Panc1 (cell line): ENCODE results near the gene WDR64. TPM values are rescaled to one million over a fixed set of nuclear protein-coding genes. Genes with fewer than 3 reads are reported as not detected.

ENCODE experiments used
- ATAC-seq: fragments of 200-7000 bp; cut with Tn5 transposase; 2 replicates; pipeline ENCODE4 v1.9.1; 2020; ENCODE audit warnings: mild to moderate bottlenecking, moderate library complexity
- BruUV-seq: library from RNA; stranded (reverse); fragments of 400-500 nt; replicated peaks from 2 replicates; lab custom pipeline; 2021; lab: Mats Ljungman, UMichigan
- CTCF ChIA-PET: fragments of 300-600 bp; sonication (Branson Sonifier 250); formaldehyde crosslinking; loops from one replicate; lab custom pipeline; 2022; ENCODE audit warnings: antibody characterized with exemption; lab: Charles Lee
- POLR2A ChIA-PET: fragments of 300-600 bp; sonication (Branson Sonifier 250); formaldehyde crosslinking; loops from one replicate; lab custom pipeline; 2022; ENCODE audit warnings: antibody characterized with exemption; lab: Charles Lee
- DNase-seq: peaks from one replicate; pipeline ENCODE4 v3.0.0-alpha.2; 2010; ENCODE audit warnings: low read depth, low spot score
- H3K27ac ChIP-seq: 2 replicates; pipeline ENCODE4 v1.5.1; 2011; ENCODE audit warnings: mild to moderate bottlenecking, low read length, inconsistent platforms
- H3K27me3 ChIP-seq: fragments of 200-500 bp; sonication (Bioruptor generic); 2 replicates; pipeline ENCODE4 v1.6.0; 2014; ENCODE audit warnings: low read length, inconsistent platforms; ENCODE audit not compliant: control insufficient read depth, insufficient read depth
- H3K36me3 ChIP-seq: fragments of 200-500 bp; sonication (Bioruptor generic); 2 replicates; pipeline ENCODE4 v1.5.1; 2014; ENCODE audit warnings: inconsistent platforms, mild to moderate bottlenecking, low read length, moderate library complexity; ENCODE audit not compliant: control insufficient read depth, insufficient read depth
- H3K4me1 ChIP-seq: 2 replicates; pipeline ENCODE4 v1.5.1; 2011; ENCODE audit warnings: inconsistent platforms, mild to moderate bottlenecking, low read length, moderate library complexity; ENCODE audit not compliant: control insufficient read depth, insufficient read depth
- H3K4me3 ChIP-seq, 2 experiments: 2 replicates each; pipeline ENCODE4 v1.5.1; 2011 to 2012; ENCODE audit warnings: low read depth in 2 of 2, low read length in 2 of 2, mild to moderate bottlenecking in 2 of 2, inconsistent platforms in 1 of 2, moderate library complexity in 1 of 2
- H3K9me3 ChIP-seq: fragments of 200-500 bp; sonication (Bioruptor generic); 2 replicates; pipeline ENCODE4 v1.5.1; 2014; ENCODE audit warnings: low read depth, mild to moderate bottlenecking, inconsistent platforms, low read length, moderate library complexity; ENCODE audit not compliant: control insufficient read depth, insufficient read depth
- CTCF ChIP-seq: fragments of 450-650 bp; IDR thresholded peaks from 2 replicates; pipeline ENCODE4 v1.5.1; 2017; ENCODE audit warnings: mild to moderate bottlenecking
- POLR2AphosphoS5 ChIP-seq: IDR thresholded peaks from 2 replicates; pipeline ENCODE4 v1.6.1; 2012; ENCODE audit warnings: mild to moderate bottlenecking, low read depth, low read length, moderate library complexity
- SIN3A ChIP-seq: IDR thresholded peaks from 2 replicates; pipeline ENCODE4 v1.6.1; 2012; ENCODE audit warnings: low read depth, mild to moderate bottlenecking, low read length, moderate library complexity, borderline replicate concordance; ENCODE audit not compliant: insufficient read depth
- TCF7L2 ChIP-seq: IDR thresholded peaks from 2 replicates; pipeline ENCODE4 v1.6.1; 2011; ENCODE audit warnings: mild to moderate bottlenecking, low read depth, low read length, inconsistent platforms
- in situ Hi-C: cut with HindIII; loops from 2 replicates; pipeline ENCODE4 v1.10.0; 2016; ENCODE audit warnings: low sequenced_read_pairs, low pct_unique_long_range_greater_than_20kb
- intact Hi-C: fragments of 100-400 bp; cut with micrococcal nuclease; formaldehyde crosslinking; loops from one replicate; pipeline ENCODE4 v1.10.0; 2022; ENCODE audit not compliant: unreplicated experiment
- total RNA-seq: library from RNA; stranded (reverse); gene quantifications from one replicate; pipeline ENCODE4 v1.2.1, GENCODE V29; 2021; ENCODE audit not compliant: unreplicated experiment
- TF ChIP-seq, protein P1 (sequence below), 2 experiments: IDR thresholded peaks; 2 replicates each; pipeline ENCODE4 v1.6.1; 2011 to 2012; ENCODE audit warnings: low read depth in 2 of 2, control low read depth in 1 of 2, low read length in 1 of 2, mild to moderate bottlenecking in 1 of 2, moderate library complexity in 1 of 2; ENCODE audit not compliant: insufficient read depth in 1 of 2

Gene WDR64
- total RNA-seq, 1 experiment from 2014 or later = not detected

DNA sequence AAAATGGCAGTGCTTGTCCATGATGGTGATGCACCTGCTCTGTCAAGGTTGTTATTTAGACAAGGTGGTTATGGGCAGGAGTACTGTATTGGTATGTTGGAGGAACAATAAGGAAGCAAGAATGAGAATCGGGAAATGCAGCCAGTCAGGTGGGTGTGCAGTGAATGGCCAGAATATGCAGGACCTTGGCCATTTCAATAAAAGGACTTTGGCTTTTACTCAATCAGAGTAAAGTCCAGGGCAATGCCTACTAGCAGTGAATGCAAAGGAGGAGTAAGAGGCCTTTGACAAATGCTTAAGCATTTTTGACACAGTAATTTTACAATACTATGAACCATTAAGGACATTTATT lies 9.5 kb upstream of the WDR64 start:
- CTCF ChIA-PET = interaction anchor here (0.6 kb wide), 1 partner anchor 174 kb away, joined by 10 read pairs; no protein-coding TSS in a partner anchor

DNA sequence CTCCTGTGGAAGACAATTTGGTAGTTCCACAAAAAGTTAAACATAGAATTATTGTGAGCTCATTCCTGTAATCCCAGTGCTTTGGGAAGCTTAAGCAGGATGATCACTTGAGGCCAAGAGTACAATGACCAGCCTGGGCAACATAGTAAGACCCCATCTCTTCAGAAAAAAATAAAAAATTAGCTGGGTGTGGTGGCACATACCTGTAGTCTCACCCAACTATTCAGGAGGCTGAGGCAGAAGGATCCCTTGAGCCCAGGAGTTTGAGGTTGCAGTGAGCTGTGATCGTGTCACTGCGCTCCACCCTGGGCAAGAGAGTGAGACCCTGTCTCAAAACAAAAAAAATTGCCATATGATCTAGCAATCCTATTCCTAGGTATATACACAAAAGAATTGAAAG lies 7.8 kb upstream of the WDR64 start:
- CTCF ChIA-PET = no interaction called here
- in situ Hi-C loops = no loop called here
- TF ChIP-seq, protein P1, sequence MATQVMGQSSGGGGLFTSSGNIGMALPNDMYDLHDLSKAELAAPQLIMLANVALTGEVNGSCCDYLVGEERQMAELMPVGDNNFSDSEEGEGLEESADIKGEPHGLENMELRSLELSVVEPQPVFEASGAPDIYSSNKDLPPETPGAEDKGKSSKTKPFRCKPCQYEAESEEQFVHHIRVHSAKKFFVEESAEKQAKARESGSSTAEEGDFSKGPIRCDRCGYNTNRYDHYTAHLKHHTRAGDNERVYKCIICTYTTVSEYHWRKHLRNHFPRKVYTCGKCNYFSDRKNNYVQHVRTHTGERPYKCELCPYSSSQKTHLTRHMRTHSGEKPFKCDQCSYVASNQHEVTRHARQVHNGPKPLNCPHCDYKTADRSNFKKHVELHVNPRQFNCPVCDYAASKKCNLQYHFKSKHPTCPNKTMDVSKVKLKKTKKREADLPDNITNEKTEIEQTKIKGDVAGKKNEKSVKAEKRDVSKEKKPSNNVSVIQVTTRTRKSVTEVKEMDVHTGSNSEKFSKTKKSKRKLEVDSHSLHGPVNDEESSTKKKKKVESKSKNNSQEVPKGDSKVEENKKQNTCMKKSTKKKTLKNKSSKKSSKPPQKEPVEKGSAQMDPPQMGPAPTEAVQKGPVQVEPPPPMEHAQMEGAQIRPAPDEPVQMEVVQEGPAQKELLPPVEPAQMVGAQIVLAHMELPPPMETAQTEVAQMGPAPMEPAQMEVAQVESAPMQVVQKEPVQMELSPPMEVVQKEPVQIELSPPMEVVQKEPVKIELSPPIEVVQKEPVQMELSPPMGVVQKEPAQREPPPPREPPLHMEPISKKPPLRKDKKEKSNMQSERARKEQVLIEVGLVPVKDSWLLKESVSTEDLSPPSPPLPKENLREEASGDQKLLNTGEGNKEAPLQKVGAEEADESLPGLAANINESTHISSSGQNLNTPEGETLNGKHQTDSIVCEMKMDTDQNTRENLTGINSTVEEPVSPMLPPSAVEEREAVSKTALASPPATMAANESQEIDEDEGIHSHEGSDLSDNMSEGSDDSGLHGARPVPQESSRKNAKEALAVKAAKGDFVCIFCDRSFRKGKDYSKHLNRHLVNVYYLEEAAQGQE (IDR thresholded peaks at IDR 0.05; ENCODE audit: insufficient read depth in 1 of 2, low read depth in 2 of 2, low read length in 1 of 2) = no peak
- TF ChIP-seq TCF7L2 (no peak), CTCF (no peak), POLR2AphosphoS5 (no peak), SIN3A (no peak)
- intact Hi-C loops = no loop called here
- no peaks in the 10 kb centered on the region for H3K27me3 ChIP-seq
- no peaks in the 10 kb centered on the region for H3K36me3 ChIP-seq
- no peak overlapping the region for H3K27ac ChIP-seq
- H3K4me3 ChIP-seq = no peak overlapping the region
- H3K4me1 ChIP-seq = peaks cover 3% of the 10 kb centered on the region; the same call in 1 of the 2 replicates
- peaks cover 4% of the 10 kb centered on the region; the same call in 1 of the 2 replicates for H3K9me3 ChIP-seq
- DNase-seq (no peak), ATAC-seq (no peak)
- POLR2A ChIA-PET = no interaction called here
- BruUV-seq = no TSS peak

More for the DNA sequence above, 9.5 kb upstream of the WDR64 start:
- DNase-seq (no peak), ATAC-seq (no peak)
- intact Hi-C loops = no loop called here
- in situ Hi-C loops = no loop called here
- Histone ChIP-seq H3K9me3 (peaks cover 4% of the 10 kb centered on the region; the same call in 1 of the 2 replicates), H3K36me3 (no peaks in the 10 kb centered on the region), H3K27me3 (no peaks in the 10 kb centered on the region), H3K4me1 (peaks cover 10% of the 10 kb centered on the region; the same call in 1 of the 2 replicates), H3K4me3 (no peak overlapping the region), H3K27ac (no peak overlapping the region)
- BruUV-seq = no TSS peak
- TF ChIP-seq POLR2AphosphoS5 (no peak), SIN3A (no peak), CTCF (no peak), TCF7L2 (no peak)
- TF ChIP-seq, protein P1 (IDR thresholded peaks at IDR 0.05; ENCODE audit: insufficient read depth in 1 of 2, low read depth in 2 of 2, low read length in 1 of 2) = no peak
- POLR2A ChIA-PET = no interaction called here
